Activated CD8-positive, alpha-beta memory T cell treated with anti-CD3 and anti-CD28 coated beads, Interleukin-2, amount 10 ng/mL, durations not matched to agents 7 days and 5 days (primary cell): ENCODE results near the gene WWC1. TPM values are rescaled to one million over a fixed set of nuclear protein-coding genes. Genes with fewer than 3 reads are reported as not detected.

Source experiments
- ATAC-seq: fragments of 150-1000 bp; cut with Tn5 transposase; one replicate; pipeline ENCODE4 v1.10.0; 2021; ENCODE audit warnings: moderate library complexity
- CTCF ChIA-PET: fragments of 350-600 bp; sonication (Branson Sonifier 250); formaldehyde crosslinking; loops from one replicate; lab custom pipeline; 2021; ENCODE audit warnings: antibody characterized with exemption; lab: Charles Lee
- DNase-seq: peaks from one replicate; pipeline ENCODE4 v3.0.0-alpha.2; 2020
- H3K27ac Mint-ChIP-seq: one replicate; pipeline ENCODE4 v1.8.0; 2021; ENCODE audit warnings: mild to moderate bottlenecking, mixed read lengths
- H3K27me3 Mint-ChIP-seq: one replicate; pipeline ENCODE4 v1.8.0; 2021; ENCODE audit warnings: mixed read lengths
- H3K36me3 Mint-ChIP-seq: one replicate; pipeline ENCODE4 v1.8.0; 2021; ENCODE audit warnings: mild to moderate bottlenecking, mixed read lengths
- H3K4me1 Mint-ChIP-seq: one replicate; pipeline ENCODE4 v1.8.0; 2021; ENCODE audit warnings: mixed read lengths
- H3K4me3 Mint-ChIP-seq: one replicate; pipeline ENCODE4 v1.8.0; 2021; ENCODE audit warnings: mild to moderate bottlenecking, moderate library complexity, mixed read lengths
- H3K9me3 Mint-ChIP-seq: one replicate; pipeline ENCODE4 v1.8.0; 2022; ENCODE audit warnings: low read depth, mixed read lengths
- total RNA-seq, 2 experiments: library from RNA; stranded (reverse); gene quantifications; one replicate each; pipeline ENCODE4 v1.2.3, GENCODE V29; 2021

WWC1 gene
- total RNA-seq: under 1 TPM in 1 of 2 experiments, not detected in 1; 0.30 TPM

DNA sequence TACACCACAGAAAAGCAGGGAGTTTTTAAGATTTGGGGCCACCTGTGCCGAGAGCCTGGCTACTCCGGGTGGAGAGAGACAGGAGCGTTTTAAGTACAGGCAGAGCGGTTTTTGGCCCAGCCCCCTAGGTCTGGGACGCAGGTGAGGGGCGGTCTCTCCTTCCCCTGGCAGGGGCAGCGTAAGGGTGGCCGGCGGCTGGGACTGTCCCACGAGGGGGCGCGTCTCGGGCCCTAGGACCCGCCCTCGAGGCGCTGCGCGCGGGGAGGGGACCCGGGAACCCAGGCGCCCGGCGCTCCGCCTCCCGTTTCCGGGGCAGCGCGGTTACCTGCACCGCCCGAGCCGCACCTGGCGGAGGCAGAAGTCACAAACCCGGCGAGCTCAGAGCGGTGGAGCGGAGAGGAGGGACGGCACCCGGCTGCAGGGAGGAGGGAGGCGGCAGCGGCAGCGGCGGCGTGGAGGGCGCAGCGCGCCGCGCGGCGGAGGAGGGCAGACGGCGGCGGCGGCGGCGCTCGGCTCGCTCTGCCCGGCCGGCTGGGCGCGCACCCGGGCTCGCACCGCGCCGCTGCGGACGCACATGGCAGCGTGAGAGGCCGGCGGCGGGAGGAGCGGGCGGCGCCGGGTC lies at the start of gene WWC1:
Gene WWC1 (plus strand): TSS at position 304 of the 622 bp plus-strand sequence. CDS start 508 bp downstream, outside the sequence.
- H3K4me1 Mint-ChIP-seq: peaks cover 5% of the 10 kb centered on the region
- H3K36me3 Mint-ChIP-seq: no peaks in the 10 kb centered on the region
- no peak within 1 kb of the TSS for H3K4me3 Mint-ChIP-seq
- peaks cover 56% of the 10 kb centered on the region for H3K27me3 Mint-ChIP-seq
- DNase-seq (no peak), ATAC-seq (peak; percentile 69)
- H3K9me3 Mint-ChIP-seq: no peaks in the 10 kb centered on the region
- CTCF ChIA-PET: no interaction called here
- no peak within 1 kb of the TSS for H3K27ac Mint-ChIP-seq

DNA sequence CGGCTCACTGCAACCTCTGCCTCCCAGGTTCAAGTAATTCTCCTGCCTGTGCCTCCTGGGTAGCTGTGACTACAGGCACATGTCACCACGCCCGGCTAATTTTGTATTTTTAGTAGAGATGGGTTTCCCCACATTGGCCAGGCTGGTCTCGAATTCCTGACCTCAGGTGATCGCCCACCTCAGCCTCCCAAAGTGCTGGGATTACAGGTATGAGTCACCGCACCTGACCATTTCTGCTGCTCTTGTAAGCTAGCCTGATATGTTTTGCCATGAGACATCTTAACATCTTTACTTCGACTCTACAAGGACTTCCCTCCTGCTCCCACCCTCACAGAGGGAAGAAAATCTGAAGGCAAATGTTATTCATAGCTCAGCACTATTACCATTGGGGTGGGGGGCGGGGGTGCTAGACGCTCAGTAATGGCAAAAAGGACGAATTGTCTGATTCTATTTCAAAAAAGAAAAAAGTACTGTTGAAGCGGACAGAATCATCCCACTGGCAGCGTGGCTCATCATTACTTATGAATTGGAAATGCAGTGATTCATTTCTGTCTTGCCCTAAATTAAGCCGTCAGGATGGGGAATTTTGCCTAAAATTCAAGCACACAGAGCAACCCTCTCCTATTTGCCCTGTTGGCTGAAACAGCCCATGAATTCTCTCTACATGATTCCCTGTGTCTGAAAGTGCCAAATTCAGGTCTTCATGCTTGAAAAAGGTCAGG lies 46.4 kb upstream of the WWC1 start:
- H3K4me1 Mint-ChIP-seq: peaks cover 15% of the 10 kb centered on the region
- DNase-seq (no peak), ATAC-seq (no peak)
- no peaks in the 10 kb centered on the region for H3K9me3 Mint-ChIP-seq
- no peaks in the 10 kb centered on the region for H3K36me3 Mint-ChIP-seq
- no peak overlapping the region for H3K4me3 Mint-ChIP-seq
- no peak overlapping the region for H3K27ac Mint-ChIP-seq
- no peaks in the 10 kb centered on the region for H3K27me3 Mint-ChIP-seq
- CTCF ChIA-PET: no interaction called here

GRCh38 chr5:168249923-168250322 lies 41.5 kb upstream of the WWC1 start:
- H3K9me3 Mint-ChIP-seq: peaks cover 2% of the 10 kb centered on the region
- no peaks in the 10 kb centered on the region for H3K36me3 Mint-ChIP-seq
- ATAC-seq: no peak
- no peak overlapping the region for H3K27ac Mint-ChIP-seq
- no peak for DNase-seq
- H3K4me1 Mint-ChIP-seq: peaks cover 15% of the 10 kb centered on the region
- no peak overlapping the region for H3K4me3 Mint-ChIP-seq
- H3K27me3 Mint-ChIP-seq: no peaks in the 10 kb centered on the region
- CTCF ChIA-PET: no interaction called here

- CTCF ChIA-PET: no interaction called here
- Mint-ChIP-seq H3K9me3 (peaks cover 2% of the 10 kb centered on the region), H3K27me3 (no peaks in the 10 kb centered on the region), H3K4me1 (peaks cover 15% of the 10 kb centered on the region), H3K27ac (no peak overlapping the region), H3K36me3 (no peaks in the 10 kb centered on the region), H3K4me3 (no peak overlapping the region)
- ATAC-seq (no peak), DNase-seq (no peak)
Measured at GRCh38 chr5:168251259-168251658, 40.2 kb upstream of the WWC1 start.

DNA sequence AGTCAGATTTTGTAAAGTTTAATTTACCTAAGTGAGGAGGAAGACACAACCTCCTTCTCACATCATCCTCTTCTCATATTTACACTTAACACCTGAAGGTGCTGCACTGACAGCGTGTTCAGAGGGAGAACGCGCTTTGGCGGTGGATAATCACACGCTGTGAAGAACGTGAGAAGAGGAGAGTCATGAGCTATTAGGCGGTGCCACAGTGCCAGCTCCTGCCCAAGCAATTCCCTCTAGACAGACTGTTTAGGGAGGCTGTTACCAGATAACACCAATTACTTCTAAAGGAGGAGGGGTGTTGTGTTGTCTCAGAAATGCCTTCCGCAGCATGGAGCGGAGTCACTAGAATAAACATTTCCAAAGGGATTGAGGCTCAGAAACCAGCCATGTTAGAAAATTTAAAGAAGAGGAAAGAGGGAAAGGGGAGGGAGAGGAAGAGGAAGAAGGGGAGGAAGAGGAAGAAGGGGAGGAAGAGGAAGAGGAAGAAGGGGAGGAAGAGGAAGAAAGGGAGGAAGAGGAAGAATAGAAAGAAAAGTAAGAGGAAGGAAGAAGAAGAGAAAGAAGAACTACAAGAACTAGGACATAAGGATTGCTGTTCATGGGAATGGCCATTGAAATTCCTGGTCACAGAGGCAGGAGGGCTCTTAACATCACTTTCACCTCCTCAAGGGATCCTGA lies 37.3 kb upstream of the WWC1 start:
- Mint-ChIP-seq H3K36me3 (no peaks in the 10 kb centered on the region), H3K4me1 (peaks cover 5% of the 10 kb centered on the region), H3K4me3 (no peak overlapping the region), H3K27me3 (no peaks in the 10 kb centered on the region), H3K9me3 (peaks cover 2% of the 10 kb centered on the region), H3K27ac (no peak overlapping the region)
- ATAC-seq (no peak), DNase-seq (no peak)
- CTCF ChIA-PET: interaction anchor here (0.7 kb wide), 1 partner anchor 15 kb away, joined by 3 read pairs; no protein-coding TSS in a partner anchor

DNA sequence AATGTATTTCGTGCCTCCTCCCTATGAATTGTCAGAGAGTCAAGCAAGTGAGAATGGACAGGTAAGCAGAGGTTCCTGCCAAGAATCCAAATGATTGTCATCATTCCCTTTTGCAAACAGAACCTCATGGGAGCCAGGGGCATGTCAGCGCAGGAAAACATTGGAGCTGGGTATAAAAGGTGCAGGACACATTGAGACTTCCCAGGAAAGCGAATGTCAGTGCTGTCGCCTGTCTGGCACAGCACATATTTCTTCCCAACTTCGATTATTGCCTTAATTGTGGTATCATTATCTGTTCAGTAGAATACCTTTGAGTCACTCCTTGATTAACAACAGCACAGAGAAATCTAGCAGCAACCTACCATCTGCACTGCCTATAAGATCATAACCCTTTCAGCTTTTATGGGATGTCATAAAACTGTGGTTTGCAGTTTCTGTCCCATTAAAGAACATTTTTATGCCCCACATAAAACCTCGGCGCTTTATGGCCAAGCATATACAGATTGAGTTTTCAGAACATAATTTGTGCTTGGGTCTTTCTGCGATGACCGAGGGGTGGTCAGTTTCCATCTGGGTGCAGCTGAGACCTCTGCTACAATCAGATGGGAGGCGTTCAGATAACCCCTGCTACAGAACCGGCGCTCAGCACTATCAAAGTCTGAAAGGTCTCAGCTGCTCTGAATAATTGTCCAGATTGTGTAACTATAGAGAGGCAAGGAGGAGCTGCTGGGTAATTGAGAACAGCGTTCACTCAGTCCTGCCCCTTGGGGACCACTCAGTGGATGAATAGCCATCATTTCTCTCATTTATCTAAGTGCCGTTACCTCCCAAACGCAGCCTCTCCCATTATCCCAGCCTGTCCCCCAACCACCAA lies 30.9 kb upstream of the WWC1 start:
- no peaks in the 10 kb centered on the region for H3K36me3 Mint-ChIP-seq
- DNase-seq: no peak
- no peaks in the 10 kb centered on the region for H3K9me3 Mint-ChIP-seq
- ATAC-seq: no peak
- no peaks in the 10 kb centered on the region for H3K27me3 Mint-ChIP-seq
- H3K4me3 Mint-ChIP-seq: no peak overlapping the region
- H3K27ac Mint-ChIP-seq: no peak overlapping the region
- CTCF ChIA-PET: no interaction called here
- H3K4me1 Mint-ChIP-seq: no peaks in the 10 kb centered on the region

GRCh38 chr5:168261227-168261571 lies 30.2 kb upstream of the WWC1 start:
- H3K4me3 Mint-ChIP-seq: no peak overlapping the region
- no peaks in the 10 kb centered on the region for H3K4me1 Mint-ChIP-seq
- no peak overlapping the region for H3K27ac Mint-ChIP-seq
- no peaks in the 10 kb centered on the region for H3K27me3 Mint-ChIP-seq
- no peaks in the 10 kb centered on the region for H3K9me3 Mint-ChIP-seq
- CTCF ChIA-PET: no interaction called here
- DNase-seq (no peak), ATAC-seq (no peak)
- H3K36me3 Mint-ChIP-seq: no peaks in the 10 kb centered on the region

DNA sequence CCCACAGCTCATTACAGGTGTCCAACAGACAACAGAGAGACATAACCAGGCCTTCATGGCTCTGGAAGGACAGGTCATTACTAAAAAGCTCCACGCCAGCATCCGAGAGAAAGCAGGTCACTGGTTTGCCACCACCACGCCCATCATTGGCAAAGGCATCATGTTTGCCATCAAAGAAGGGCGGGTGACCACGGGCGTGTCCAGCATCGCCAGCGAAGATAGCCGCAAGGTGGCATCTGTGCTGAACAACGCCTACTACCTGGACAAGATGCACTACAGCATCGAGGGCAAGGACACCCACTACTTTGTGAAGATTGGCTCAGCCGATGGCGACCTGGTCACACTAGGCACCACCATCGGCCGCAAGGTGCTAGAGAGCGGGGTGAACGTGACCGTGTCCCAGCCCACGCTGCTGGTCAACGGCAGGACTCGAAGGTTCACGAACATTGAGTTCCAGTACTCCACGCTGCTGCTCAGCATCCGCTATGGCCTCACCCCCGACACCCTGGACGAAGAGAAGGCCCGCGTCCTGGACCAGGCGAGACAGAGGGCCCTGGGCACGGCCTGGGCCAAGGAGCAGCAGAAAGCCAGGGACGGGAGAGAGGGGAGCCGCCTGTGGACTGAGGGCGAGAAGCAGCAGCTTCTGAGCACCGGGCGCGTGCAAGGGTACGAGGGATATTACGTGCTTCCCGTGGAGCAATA lies 29.3 kb upstream of the WWC1 start:
- Mint-ChIP-seq H3K9me3 (no peaks in the 10 kb centered on the region), H3K4me1 (no peaks in the 10 kb centered on the region), H3K4me3 (no peak overlapping the region), H3K27me3 (no peaks in the 10 kb centered on the region), H3K36me3 (no peaks in the 10 kb centered on the region), H3K27ac (no peak overlapping the region)
- no peak for DNase-seq
- CTCF ChIA-PET: no interaction called here
- ATAC-seq: no peak

DNA sequence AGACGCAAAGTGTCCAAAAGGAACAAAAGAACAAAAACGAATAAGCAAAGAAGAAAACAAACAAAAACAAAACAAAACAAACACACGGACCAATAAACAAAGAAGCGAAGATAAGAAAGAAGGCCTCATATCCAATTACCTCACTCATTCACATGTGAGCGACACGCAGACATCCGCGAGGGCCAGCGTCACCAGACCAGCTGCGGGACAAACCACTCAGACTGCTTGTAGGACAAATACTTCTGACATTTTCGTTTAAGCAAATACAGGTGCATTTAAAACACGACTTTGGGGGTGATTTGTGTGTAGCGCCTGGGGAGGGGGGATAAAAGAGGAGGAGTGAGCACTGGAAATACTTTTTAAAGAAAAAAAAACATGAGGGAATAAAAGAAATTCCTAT lies 28.3 kb upstream of the WWC1 start:
- H3K27ac Mint-ChIP-seq: no peak overlapping the region
- no peak overlapping the region for H3K4me3 Mint-ChIP-seq
- H3K36me3 Mint-ChIP-seq: no peaks in the 10 kb centered on the region
- CTCF ChIA-PET: no interaction called here
- no peaks in the 10 kb centered on the region for H3K4me1 Mint-ChIP-seq
- no peaks in the 10 kb centered on the region for H3K27me3 Mint-ChIP-seq
- H3K9me3 Mint-ChIP-seq: no peaks in the 10 kb centered on the region
- ATAC-seq (no peak), DNase-seq (no peak)

DNA sequence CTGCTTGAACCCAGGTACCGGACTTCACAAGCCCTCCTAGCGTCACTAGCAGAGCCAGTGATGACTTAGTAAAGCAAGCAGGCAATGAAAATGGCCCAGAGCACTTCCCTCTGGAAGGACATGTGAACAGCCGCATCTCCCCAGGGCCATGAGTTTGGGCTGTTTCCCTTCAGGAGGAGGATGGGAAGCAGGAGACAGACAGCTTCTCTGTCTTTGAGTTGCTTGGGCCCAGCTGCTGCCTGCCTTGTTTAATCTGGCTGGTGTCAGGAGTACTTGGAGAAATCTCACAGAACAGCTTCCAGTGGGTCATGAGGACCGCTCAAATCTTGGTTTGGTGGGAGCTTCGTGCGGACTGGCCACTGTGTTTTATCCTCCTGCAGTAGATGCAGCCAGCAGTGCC lies 25.4 kb upstream of the WWC1 start:
- ATAC-seq (no peak), DNase-seq (no peak)
- Mint-ChIP-seq H3K4me3 (no peak overlapping the region), H3K9me3 (no peaks in the 10 kb centered on the region), H3K4me1 (peaks cover 8% of the 10 kb centered on the region), H3K36me3 (no peaks in the 10 kb centered on the region), H3K27ac (no peak overlapping the region), H3K27me3 (peaks cover 12% of the 10 kb centered on the region)
- CTCF ChIA-PET: no interaction called here

GRCh38 chr5:168268949-168269936 lies 22.2 kb upstream of the WWC1 start:
- DNase-seq (peak; percentile 72), ATAC-seq (peak; percentile 69)
- Mint-ChIP-seq H3K27ac (no peak overlapping the region), H3K36me3 (no peaks in the 10 kb centered on the region), H3K27me3 (peaks cover 16% of the 10 kb centered on the region), H3K4me3 (no peak overlapping the region), H3K4me1 (peaks cover 8% of the 10 kb centered on the region), H3K9me3 (no peaks in the 10 kb centered on the region)
- CTCF ChIA-PET: interaction anchor here (0.5 to 1.4 kb wide), 6 partner anchors 10 to 718 kb away, joined by 3 to 4 read pairs (median 3); no protein-coding TSS in a partner anchor

- peaks cover 8% of the 10 kb centered on the region for H3K4me1 Mint-ChIP-seq
- H3K27me3 Mint-ChIP-seq: peaks cover 16% of the 10 kb centered on the region
- DNase-seq (no peak), ATAC-seq (no peak)
- no peak overlapping the region for H3K4me3 Mint-ChIP-seq
- no peaks in the 10 kb centered on the region for H3K36me3 Mint-ChIP-seq
- H3K9me3 Mint-ChIP-seq: no peaks in the 10 kb centered on the region
- H3K27ac Mint-ChIP-seq: no peak overlapping the region
- CTCF ChIA-PET: interaction anchor here (0.5 to 1.4 kb wide), 5 partner anchors 9 to 718 kb away, joined by 3 to 4 read pairs (median 3); no protein-coding TSS in a partner anchor
Measured at GRCh38 chr5:168269937-168270330, 21.5 kb upstream of the WWC1 start.
